Endothelial cell of umbilical vein (primary cell): Measurements from ENCODE around the gene MGP. TPM values are rescaled to one million over a fixed set of nuclear protein-coding genes. Genes with fewer than 3 reads are reported as not detected.

Experiments
- BruUV-seq: library from RNA; stranded (reverse); fragments of 400-500 nt; replicated peaks from 2 replicates; lab custom pipeline; 2021; lab: Mats Ljungman, UMichigan
- CTCF ChIA-PET: fragments of 300-600, 350-600 bp; sonication (Branson Sonifier 250); formaldehyde crosslinking; loops from one replicate; lab custom pipeline; 2021; ENCODE audit warnings: antibody characterized with exemption, inconsistent platforms; lab: Charles Lee
- POLR2A ChIA-PET: fragments of 300-600, 350-600 bp; sonication (Branson Sonifier 250); formaldehyde crosslinking; loops from one replicate; lab custom pipeline; 2021; ENCODE audit warnings: antibody characterized with exemption, inconsistent platforms; lab: Charles Lee
- DNase-seq: peaks from one replicate; pipeline ENCODE4 v3.0.0-alpha.2; 2011; ENCODE audit warnings: low read depth, low spot score
- FAIRE-seq: peaks from 2 replicates; lab custom pipeline; 2011; peaks lifted over from hg19 to GRCh38; lab: Jason Lieb, UNC
- H2AFZ ChIP-seq: 2 replicates; pipeline ENCODE4 v1.6.0; 2012; ENCODE audit warnings: low read depth, low read length, control low read depth, inconsistent platforms
- H3K27ac ChIP-seq: 2 replicates; pipeline ENCODE4 v1.5.1; 2011; ENCODE audit warnings: low read depth, mild to moderate bottlenecking, control low read depth, low read length, moderate library complexity; ENCODE audit not compliant: insufficient read depth
- H3K27me3 ChIP-seq, 2 experiments: 2 replicates each; pipeline versions ENCODE4 v1.6.0 to v1.6.1; 2011; ENCODE audit warnings: low read length in 2 of 2, mixed read lengths in 1 of 2; ENCODE audit not compliant: control insufficient read depth in 2 of 2, insufficient read depth in 2 of 2
- H3K36me3 ChIP-seq, 2 experiments: 2 replicates in 1 of 2; 3 replicates in 1 of 2; pipeline ENCODE4 v1.5.1; 2011; ENCODE audit warnings: low read length in 2 of 2, mild to moderate bottlenecking in 1 of 2, moderate library complexity in 1 of 2; ENCODE audit not compliant: control insufficient read depth in 2 of 2, insufficient read depth in 2 of 2; ENCODE audit errors: extremely low read depth in 1 of 2
- H3K4me1 ChIP-seq: 3 replicates; pipeline ENCODE4 v1.5.1; 2011; ENCODE audit warnings: mild to moderate bottlenecking, low read length; ENCODE audit not compliant: control insufficient read depth, insufficient read depth; ENCODE audit errors: extremely low read depth
- H3K4me2 ChIP-seq: 2 replicates; pipeline ENCODE4 v1.6.1; 2011; ENCODE audit warnings: low read length, control low read depth, mixed read lengths; ENCODE audit not compliant: insufficient read depth
- H3K4me3 ChIP-seq, 3 experiments: fragments of 200-600 bp in 1 of 3; sonication (generic), shearing (Covaris generic) in 1 of 3; replicated peaks in 1 of 3; 2 replicates each; pipeline ENCODE4 v1.5.1; 2011 to 2016; ENCODE audit warnings: control low read depth in 3 of 3, low read length in 3 of 3, mild to moderate bottlenecking in 2 of 3, inconsistent platforms in 1 of 3, low read depth in 1 of 3, moderate library complexity in 1 of 3; ENCODE audit not compliant: insufficient read depth in 1 of 3
- H3K79me2 ChIP-seq: 2 replicates; pipeline ENCODE4 v1.6.0; 2012; ENCODE audit warnings: low read length, inconsistent platforms; ENCODE audit not compliant: control insufficient read depth, insufficient read depth
- H3K9ac ChIP-seq: replicated peaks from 2 replicates; pipeline ENCODE3; 2011; ENCODE audit warnings: low read length, control low read depth; ENCODE audit not compliant: insufficient read depth; ENCODE audit errors: extremely low read depth
- H3K9me1 ChIP-seq: replicated peaks from 3 replicates; pipeline ENCODE4 v1.6.0; 2011; ENCODE audit warnings: mild to moderate bottlenecking, low read length; ENCODE audit not compliant: control insufficient read depth, insufficient read depth; ENCODE audit errors: extremely low read depth
- H3K9me3 ChIP-seq: replicated peaks from 2 replicates; pipeline ENCODE4 v1.5.1; 2012; ENCODE audit warnings: low read length, inconsistent platforms; ENCODE audit not compliant: control insufficient read depth, insufficient read depth
- H4K20me1 ChIP-seq: replicated peaks from 2 replicates; pipeline ENCODE3; 2011; ENCODE audit warnings: mild to moderate bottlenecking, low read length; ENCODE audit not compliant: control insufficient read depth, insufficient read depth; ENCODE audit errors: extremely low read depth
- EZH2 ChIP-seq: IDR thresholded peaks from 2 replicates; pipeline ENCODE4 v1.6.1; 2012; ENCODE audit warnings: borderline replicate concordance, low read depth, mild to moderate bottlenecking, moderate library complexity, low read length, inconsistent platforms; ENCODE audit not compliant: severe bottlenecking
- FOS ChIP-seq: IDR thresholded peaks from 2 replicates; pipeline ENCODE4 v1.6.1; 2011; ENCODE audit warnings: mild to moderate bottlenecking, low read length, moderate library complexity, borderline replicate concordance; ENCODE audit not compliant: insufficient read depth
- GATA2 ChIP-seq: IDR thresholded peaks from 2 replicates; pipeline ENCODE4 v1.7.0; 2011; ENCODE audit warnings: low read depth, mild to moderate bottlenecking, moderate library complexity, mixed read lengths, low read length; ENCODE audit not compliant: insufficient read length, insufficient read depth
- JUN ChIP-seq: IDR thresholded peaks from 2 replicates; pipeline ENCODE4 v1.6.1; 2011; ENCODE audit warnings: borderline replicate concordance, low read depth; ENCODE audit not compliant: insufficient read length, insufficient read depth
- MYC ChIP-seq: IDR thresholded peaks from one replicate; pipeline ENCODE4 v1.6.1; 2011; ENCODE audit warnings: mild to moderate bottlenecking, low read depth, low read length
- POLR2A ChIP-seq: IDR thresholded peaks from 2 replicates; pipeline ENCODE4 v1.6.1; 2012; ENCODE audit warnings: low read depth, mild to moderate bottlenecking, control low read depth, low read length
- POLR2AphosphoS5 ChIP-seq: IDR thresholded peaks from 2 replicates; pipeline ENCODE4 v1.6.1; 2012; ENCODE audit warnings: low read depth, mild to moderate bottlenecking, control low read depth, low read length, moderate library complexity; ENCODE audit not compliant: insufficient read depth
- dilution Hi-C: fragments of 300-500 bp; cut with MboI; formaldehyde crosslinking; loops from one replicate; pipeline ENCODE4 v1.15.0; 2019; ENCODE audit warnings: low sequenced_read_pairs; ENCODE audit not compliant: extremely low pct_ligation_motif_present
- intact Hi-C: fragments of 100-400 bp; cut with micrococcal nuclease; formaldehyde crosslinking; loops from one replicate; pipeline ENCODE4 v1.10.0; 2022
- polyA plus RNA-seq, 4 experiments: library from polyadenylated mRNA; depleted of rRNA in 3 of 4; stranded (reverse) in 3 of 4; unstranded in 1 of 4; fragments of >200 nt; gene quantifications; 2 replicates each; pipeline versions ENCODE4 v1.2.1 to v1.2.3, GENCODE V29; 2011 to 2012; ENCODE audit warnings: missing spikeins in 1 of 4
- total RNA-seq: library from RNA; stranded (reverse); gene quantifications from 2 replicates; pipeline ENCODE4 v1.2.3, GENCODE V29; 2021
- TF ChIP-seq, protein P1 (sequence below): IDR thresholded peaks from 2 replicates; pipeline ENCODE4 v1.6.1; 2011; ENCODE audit not compliant: insufficient read depth, insufficient read length
- TF ChIP-seq, protein P2 (sequence below), 2 donors: IDR thresholded peaks; 1 replicate in 1 of 2; 2 replicates in 1 of 2; pipeline ENCODE4 v1.5.1; 2011; ENCODE audit warnings: low read length in 2 of 2, mild to moderate bottlenecking in 2 of 2, moderate library complexity in 2 of 2, control low read depth in 1 of 2, inconsistent platforms in 1 of 2, low read depth in 1 of 2; ENCODE audit not compliant: insufficient read depth in 1 of 2; ENCODE audit errors: extremely low read depth in 1 of 2

Gene MGP
- total and polyA plus RNA-seq, 2 donors (not counting 3 experiments of a cell fraction or from before 2014, with no cell fraction given) = 284 to 479 TPM

GRCh38 chr12:14873440-14874185 lies 12.0 kb downstream of the MGP start:
- no peaks in the 10 kb centered on the region for H3K4me1 ChIP-seq
- H4K20me1 ChIP-seq = no peaks in the 10 kb centered on the region
- no peak overlapping the region for H2AFZ ChIP-seq
- no peaks in the 10 kb centered on the region for H3K79me2 ChIP-seq
- intact Hi-C loops (no loop called here), dilution Hi-C loops (no loop called here)
- FAIRE-seq = no peak
- H3K27ac ChIP-seq = no peak overlapping the region
- ChIA-PET POLR2A (interaction anchor here (0.7 kb wide), 1 partner anchor 9 kb away, joined by 3 read pairs; no protein-coding TSS in a partner anchor), CTCF (interaction anchor here (0.7 to 1.9 kb wide), 6 partner anchors 9 to 27 kb away, joined by 3 to 8 read pairs (median 4); no protein-coding TSS in a partner anchor)
- no peaks in the 10 kb centered on the region for H3K27me3 ChIP-seq
- no peak overlapping the region for H3K4me3 ChIP-seq
- no peaks in the 10 kb centered on the region for H3K36me3 ChIP-seq
- H3K9me1 ChIP-seq = no peaks in the 10 kb centered on the region
- H3K4me2 ChIP-seq = no peak overlapping the region
- TF ChIP-seq GATA2 (no peak), POLR2A (no peak), EZH2 (no peak), MYC (no peak), FOS (no peak), JUN (no peak)
- TF ChIP-seq, protein P1, sequence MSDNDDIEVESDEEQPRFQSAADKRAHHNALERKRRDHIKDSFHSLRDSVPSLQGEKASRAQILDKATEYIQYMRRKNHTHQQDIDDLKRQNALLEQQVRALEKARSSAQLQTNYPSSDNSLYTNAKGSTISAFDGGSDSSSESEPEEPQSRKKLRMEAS = no peak
- no TSS peak for BruUV-seq
- H3K9ac ChIP-seq = no peak overlapping the region
- no peaks in the 10 kb centered on the region for H3K9me3 ChIP-seq
- DNase-seq = no peak

- no peaks in the 10 kb centered on the region for H3K27me3 ChIP-seq
- H2AFZ ChIP-seq = no peak overlapping the region
- ChIA-PET CTCF (no interaction called here), POLR2A (no interaction called here)
- H3K4me1 ChIP-seq = no peaks in the 10 kb centered on the region
- no peak overlapping the region for H3K4me2 ChIP-seq
- intact Hi-C loops = no loop called here
- TF ChIP-seq POLR2A = no peak
- no peak for TF ChIP-seq FOS
- TF ChIP-seq POLR2AphosphoS5 = no peak
- TF ChIP-seq JUN = no peak
- TF ChIP-seq MYC = no peak
- TF ChIP-seq EZH2 = no peak
- TF ChIP-seq GATA2 = no peak
- TF ChIP-seq, protein P2, sequence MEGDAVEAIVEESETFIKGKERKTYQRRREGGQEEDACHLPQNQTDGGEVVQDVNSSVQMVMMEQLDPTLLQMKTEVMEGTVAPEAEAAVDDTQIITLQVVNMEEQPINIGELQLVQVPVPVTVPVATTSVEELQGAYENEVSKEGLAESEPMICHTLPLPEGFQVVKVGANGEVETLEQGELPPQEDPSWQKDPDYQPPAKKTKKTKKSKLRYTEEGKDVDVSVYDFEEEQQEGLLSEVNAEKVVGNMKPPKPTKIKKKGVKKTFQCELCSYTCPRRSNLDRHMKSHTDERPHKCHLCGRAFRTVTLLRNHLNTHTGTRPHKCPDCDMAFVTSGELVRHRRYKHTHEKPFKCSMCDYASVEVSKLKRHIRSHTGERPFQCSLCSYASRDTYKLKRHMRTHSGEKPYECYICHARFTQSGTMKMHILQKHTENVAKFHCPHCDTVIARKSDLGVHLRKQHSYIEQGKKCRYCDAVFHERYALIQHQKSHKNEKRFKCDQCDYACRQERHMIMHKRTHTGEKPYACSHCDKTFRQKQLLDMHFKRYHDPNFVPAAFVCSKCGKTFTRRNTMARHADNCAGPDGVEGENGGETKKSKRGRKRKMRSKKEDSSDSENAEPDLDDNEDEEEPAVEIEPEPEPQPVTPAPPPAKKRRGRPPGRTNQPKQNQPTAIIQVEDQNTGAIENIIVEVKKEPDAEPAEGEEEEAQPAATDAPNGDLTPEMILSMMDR (IDR thresholded peaks at IDR 0.05; ENCODE audit: extremely low read depth in 1 of 2, insufficient read depth in 1 of 2, low read depth in 1 of 2, low read length in 2 of 2) = no peak
- TF ChIP-seq, protein P1 = no peak
- H3K9me3 ChIP-seq = no peaks in the 10 kb centered on the region
- no TSS peak for BruUV-seq
- DNase-seq = no peak
- FAIRE-seq = no peak
- no peak overlapping the region for H3K9ac ChIP-seq
- H4K20me1 ChIP-seq = no peaks in the 10 kb centered on the region
- H3K79me2 ChIP-seq = no peaks in the 10 kb centered on the region
- dilution Hi-C loops = no loop called here
- no peak overlapping the region for H3K4me3 ChIP-seq
- H3K9me1 ChIP-seq = no peaks in the 10 kb centered on the region
- H3K27ac ChIP-seq = no peak overlapping the region
- no peaks in the 10 kb centered on the region for H3K36me3 ChIP-seq
Observed at GRCh38 chr12:14871886-14872285, 13.8 kb downstream of the MGP start.
